Natural killer cell treated with Interleukin-12 subunit alpha and Interleukin-12 subunit beta and Interleukin-15 and Interleukin-18, amount 100 ng/mL, for 72 hours (primary cell): ENCODE results near the gene SACM1L. TPM values are rescaled to one million over a fixed set of nuclear protein-coding genes. Genes with fewer than 3 reads are reported as not detected.

Experiments
- ATAC-seq, 2 donors: fragments of 150-1000 bp; cut with Tn5 transposase in 1 of 2; sonication (Bioruptor Pico), chemical (Tn5 transposase) in 1 of 2; 2 replicates each; pipeline ENCODE4 v1.10.0; 2021
- DNase-seq: peaks from one replicate; pipeline ENCODE4 v3.0.0; 2022; ENCODE audit warnings: low spot score
- H3K27ac Mint-ChIP-seq, 2 donors: 1 replicate in 1 of 2; 2 replicates in 1 of 2; pipeline ENCODE4 v1.8.0; 2022; ENCODE audit warnings: mixed read lengths in 2 of 2, mild to moderate bottlenecking in 1 of 2, moderate library complexity in 1 of 2
- H3K27me3 Mint-ChIP-seq, 2 donors: 1 replicate in 1 of 2; 2 replicates in 1 of 2; pipeline ENCODE4 v1.8.0; 2022; ENCODE audit warnings: mixed read lengths in 2 of 2
- H3K36me3 Mint-ChIP-seq: one replicate; pipeline ENCODE4 v1.8.0; 2022; ENCODE audit warnings: mixed read lengths
- H3K4me1 Mint-ChIP-seq, 2 donors: 1 replicate in 1 of 2; 2 replicates in 1 of 2; pipeline ENCODE4 v1.8.0; 2022; ENCODE audit warnings: low read depth in 2 of 2, mixed read lengths in 2 of 2, mild to moderate bottlenecking in 1 of 2
- H3K4me3 Mint-ChIP-seq: one replicate; pipeline ENCODE4 v1.8.0; 2022; ENCODE audit warnings: mixed read lengths
- H3K9me3 Mint-ChIP-seq: 2 replicates; pipeline ENCODE4 v1.8.0; 2022; ENCODE audit warnings: mixed read lengths
- total RNA-seq, 2 donors: library from RNA; stranded (reverse); gene quantifications; one replicate each; pipeline ENCODE4 v1.2.3, GENCODE V29; 2022

SACM1L gene, protein sequence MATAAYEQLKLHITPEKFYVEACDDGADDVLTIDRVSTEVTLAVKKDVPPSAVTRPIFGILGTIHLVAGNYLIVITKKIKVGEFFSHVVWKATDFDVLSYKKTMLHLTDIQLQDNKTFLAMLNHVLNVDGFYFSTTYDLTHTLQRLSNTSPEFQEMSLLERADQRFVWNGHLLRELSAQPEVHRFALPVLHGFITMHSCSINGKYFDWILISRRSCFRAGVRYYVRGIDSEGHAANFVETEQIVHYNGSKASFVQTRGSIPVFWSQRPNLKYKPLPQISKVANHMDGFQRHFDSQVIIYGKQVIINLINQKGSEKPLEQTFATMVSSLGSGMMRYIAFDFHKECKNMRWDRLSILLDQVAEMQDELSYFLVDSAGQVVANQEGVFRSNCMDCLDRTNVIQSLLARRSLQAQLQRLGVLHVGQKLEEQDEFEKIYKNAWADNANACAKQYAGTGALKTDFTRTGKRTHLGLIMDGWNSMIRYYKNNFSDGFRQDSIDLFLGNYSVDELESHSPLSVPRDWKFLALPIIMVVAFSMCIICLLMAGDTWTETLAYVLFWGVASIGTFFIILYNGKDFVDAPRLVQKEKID
- 10 to 100 TPM; 73.4 to 75.8 TPM for total RNA-seq

- Mint-ChIP-seq H3K9me3 (no peaks in the 10 kb centered on the region), H3K27me3 (no peaks in the 10 kb centered on the region), H3K4me3 (peak within 1 kb of the TSS; percentile 93), H3K27ac (peak within 1 kb of the TSS; percentile 98 to 99), H3K4me1 (peaks cover 46 to 53% of the 10 kb centered on the region in 2 donors), H3K36me3 (peaks cover 32% of the 10 kb centered on the region)
- DNase-seq, result peak; percentile 99
- ATAC-seq, result peak; percentile 92 to 95
Observed at GRCh38 chr3:45688882-45689786, at the start of gene SACM1L. Gene SACM1L, plus strand, starts transcription at chr3:45689396. Its CDS starts 70 bp downstream, at chr3:45689466.

- Mint-ChIP-seq H3K4me1 (peaks cover 15 to 36% of the 10 kb centered on the region in 2 donors), H3K27ac (no peak overlapping the region), H3K27me3 (no peaks in the 10 kb centered on the region), H3K9me3 (no peaks in the 10 kb centered on the region), H3K4me3 (no peak overlapping the region), H3K36me3 (no peaks in the 10 kb centered on the region)
- ATAC-seq (no peak), DNase-seq (no peak)
Observed at GRCh38 chr3:45640091-45640507, 49.1 kb upstream of the SACM1L start.

DNA sequence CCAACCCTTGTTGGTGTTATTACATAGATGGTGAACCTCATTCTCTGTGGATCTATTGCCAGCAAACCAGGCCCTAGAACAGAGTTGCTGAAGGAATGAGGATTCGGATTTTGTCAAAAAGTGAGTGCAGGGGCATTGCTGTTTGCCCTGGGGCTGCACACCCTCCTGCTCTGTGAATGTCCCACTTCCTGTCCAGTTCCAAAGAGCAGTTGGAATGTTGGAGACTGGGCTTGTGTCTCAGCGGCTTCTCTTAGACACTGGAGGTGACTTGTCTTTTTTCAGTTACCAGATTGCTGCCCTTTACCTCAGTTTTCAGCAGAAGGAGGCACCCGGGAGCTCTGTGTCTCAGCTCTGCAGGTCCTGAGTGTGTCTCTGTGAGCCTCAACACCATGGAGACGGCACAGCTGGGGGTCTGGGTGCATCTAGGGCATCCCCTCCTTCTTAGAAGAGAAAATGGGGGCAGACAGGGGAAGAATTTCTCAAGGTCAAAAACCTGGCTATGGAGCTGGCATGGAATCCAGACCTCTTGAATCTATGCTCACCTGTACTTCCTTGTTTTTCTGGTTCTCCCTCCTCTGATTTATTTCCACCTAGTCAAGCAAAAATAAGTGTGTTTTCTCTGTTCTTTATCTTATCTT, 48.4 kb upstream of the SACM1L start:
- ATAC-seq (no peak), DNase-seq (no peak)
- no peaks in the 10 kb centered on the region for H3K9me3 Mint-ChIP-seq
- H3K36me3 Mint-ChIP-seq, result no peaks in the 10 kb centered on the region
- H3K4me1 Mint-ChIP-seq, result peaks cover 20 to 36% of the 10 kb centered on the region in 2 donors
- no peak overlapping the region for H3K4me3 Mint-ChIP-seq
- no peaks in the 10 kb centered on the region for H3K27me3 Mint-ChIP-seq
- peak overlapping the region; percentile 9 to 73 for H3K27ac Mint-ChIP-seq

GRCh38 chr3:45641756-45642155, 47.4 kb upstream of the SACM1L start:
- Mint-ChIP-seq H3K9me3 (no peaks in the 10 kb centered on the region), H3K36me3 (no peaks in the 10 kb centered on the region), H3K4me1 (peaks cover 22 to 33% of the 10 kb centered on the region in 2 donors), H3K27me3 (no peaks in the 10 kb centered on the region), H3K27ac (peak overlapping the region in 1 of 2 donors; percentile 73), H3K4me3 (no peak overlapping the region)
- ATAC-seq, result no peak
- DNase-seq, result no peak

DNA sequence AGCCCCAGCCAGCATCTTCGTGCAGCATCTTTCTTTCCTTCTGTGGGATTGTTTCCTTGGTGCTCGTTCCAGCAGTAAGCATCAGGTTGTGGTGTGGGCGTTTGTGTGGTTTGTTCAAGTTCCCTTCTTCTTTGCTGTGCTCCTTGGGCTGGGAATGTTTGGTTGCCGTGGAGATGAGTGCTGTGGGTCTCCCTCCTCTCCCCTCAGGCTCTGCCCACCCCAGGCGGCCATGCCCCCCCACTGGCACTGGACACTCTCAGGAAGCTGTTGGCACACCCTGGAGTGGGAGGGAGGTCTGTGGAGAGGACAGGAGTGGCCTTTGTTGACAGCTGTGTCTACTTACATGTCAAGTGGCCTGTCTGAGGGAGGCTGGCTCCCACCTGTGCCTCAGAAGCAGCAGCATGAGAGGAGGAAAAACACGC, 46.5 kb upstream of the SACM1L start:
- Mint-ChIP-seq H3K27me3 (no peaks in the 10 kb centered on the region), H3K4me1 (peaks cover 29 to 36% of the 10 kb centered on the region in 2 donors), H3K4me3 (no peak overlapping the region), H3K36me3 (no peaks in the 10 kb centered on the region), H3K27ac (peak overlapping the region in 1 of 2 donors; percentile 45), H3K9me3 (no peaks in the 10 kb centered on the region)
- ATAC-seq (no peak), DNase-seq (no peak)

GRCh38 chr3:45644063-45644790, 45.0 kb upstream of the SACM1L start:
- Mint-ChIP-seq H3K27me3 (no peaks in the 10 kb centered on the region), H3K36me3 (no peaks in the 10 kb centered on the region), H3K4me3 (no peak overlapping the region), H3K4me1 (peaks cover 36 to 40% of the 10 kb centered on the region in 2 donors), H3K27ac (no peak overlapping the region), H3K9me3 (no peaks in the 10 kb centered on the region)
- ATAC-seq (no peak), DNase-seq (no peak)

GRCh38 chr3:45644791-45645201, 44.4 kb upstream of the SACM1L start:
- H3K27ac Mint-ChIP-seq, result no peak overlapping the region
- ATAC-seq (no peak), DNase-seq (no peak)
- no peaks in the 10 kb centered on the region for H3K27me3 Mint-ChIP-seq
- no peak overlapping the region for H3K4me3 Mint-ChIP-seq
- H3K4me1 Mint-ChIP-seq, result peaks cover 35 to 40% of the 10 kb centered on the region in 2 donors
- H3K36me3 Mint-ChIP-seq, result peaks cover 3% of the 10 kb centered on the region
- H3K9me3 Mint-ChIP-seq, result no peaks in the 10 kb centered on the region

- no peak overlapping the region for H3K4me3 Mint-ChIP-seq
- H3K27me3 Mint-ChIP-seq, result no peaks in the 10 kb centered on the region
- no peak for DNase-seq
- H3K36me3 Mint-ChIP-seq, result peaks cover 6% of the 10 kb centered on the region
- H3K27ac Mint-ChIP-seq, result no peak overlapping the region
- no peaks in the 10 kb centered on the region for H3K9me3 Mint-ChIP-seq
- peaks cover 37 to 41% of the 10 kb centered on the region in 2 donors for H3K4me1 Mint-ChIP-seq
- peak; percentile 38 to 40 for ATAC-seq
Observed at GRCh38 chr3:45646051-45646585, 43.1 kb upstream of the SACM1L start.

DNA sequence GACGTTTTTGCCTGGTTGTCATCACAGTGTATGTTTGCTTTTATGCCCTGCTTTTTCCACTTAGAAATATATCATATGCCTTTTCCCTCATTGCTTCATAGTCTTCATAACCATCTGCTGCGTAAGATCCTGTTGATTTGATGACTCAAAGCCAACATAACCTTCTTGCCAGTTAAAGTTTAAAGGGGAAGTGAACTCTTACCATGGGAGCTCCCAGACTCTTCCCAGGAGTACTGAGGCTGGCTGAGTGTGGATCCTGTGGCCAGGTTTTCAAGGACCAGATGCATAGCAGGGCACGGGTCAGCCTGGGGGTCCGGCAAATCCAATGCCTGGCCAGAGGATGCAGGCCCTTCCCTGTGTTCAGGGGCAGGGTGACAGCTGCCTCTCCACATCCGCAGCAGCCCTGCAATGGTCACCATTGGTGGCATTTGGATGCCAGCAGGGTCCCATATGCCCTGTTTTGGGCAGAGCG, 42.0 kb upstream of the SACM1L start:
- ATAC-seq (peak; percentile 31 to 32), DNase-seq (no peak)
- H3K9me3 Mint-ChIP-seq, result no peaks in the 10 kb centered on the region
- H3K4me1 Mint-ChIP-seq, result peaks cover 42% of the 10 kb centered on the region in 2 donors
- no peak overlapping the region for H3K4me3 Mint-ChIP-seq
- H3K36me3 Mint-ChIP-seq, result peaks cover 6% of the 10 kb centered on the region
- no peak overlapping the region for H3K27ac Mint-ChIP-seq
- H3K27me3 Mint-ChIP-seq, result no peaks in the 10 kb centered on the region

DNA sequence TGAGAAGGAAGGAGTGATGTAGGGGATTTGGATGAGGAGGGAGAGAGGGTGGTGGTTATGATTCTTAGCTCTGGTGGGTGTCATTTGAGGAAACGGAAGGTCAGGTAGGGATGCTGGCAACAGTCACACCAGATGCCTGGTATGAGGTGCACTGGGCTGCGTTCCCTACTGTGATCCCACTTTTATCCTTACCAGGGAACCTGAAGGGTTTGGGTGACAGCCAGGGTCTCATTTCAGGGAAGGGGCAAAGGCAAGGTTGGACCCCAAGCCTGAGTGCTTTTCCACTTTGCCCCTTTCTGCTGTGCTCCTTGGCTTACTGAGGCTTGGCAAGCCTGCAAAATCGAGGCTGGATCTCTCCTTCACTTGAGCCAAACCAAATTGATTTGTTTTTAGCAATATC, 36.0 kb upstream of the SACM1L start:
- Mint-ChIP-seq H3K9me3 (no peaks in the 10 kb centered on the region), H3K4me3 (no peak overlapping the region), H3K27me3 (no peaks in the 10 kb centered on the region), H3K36me3 (peaks cover 6% of the 10 kb centered on the region), H3K27ac (no peak overlapping the region), H3K4me1 (peaks cover 28 to 36% of the 10 kb centered on the region in 2 donors)
- ATAC-seq (no peak), DNase-seq (no peak)

DNA sequence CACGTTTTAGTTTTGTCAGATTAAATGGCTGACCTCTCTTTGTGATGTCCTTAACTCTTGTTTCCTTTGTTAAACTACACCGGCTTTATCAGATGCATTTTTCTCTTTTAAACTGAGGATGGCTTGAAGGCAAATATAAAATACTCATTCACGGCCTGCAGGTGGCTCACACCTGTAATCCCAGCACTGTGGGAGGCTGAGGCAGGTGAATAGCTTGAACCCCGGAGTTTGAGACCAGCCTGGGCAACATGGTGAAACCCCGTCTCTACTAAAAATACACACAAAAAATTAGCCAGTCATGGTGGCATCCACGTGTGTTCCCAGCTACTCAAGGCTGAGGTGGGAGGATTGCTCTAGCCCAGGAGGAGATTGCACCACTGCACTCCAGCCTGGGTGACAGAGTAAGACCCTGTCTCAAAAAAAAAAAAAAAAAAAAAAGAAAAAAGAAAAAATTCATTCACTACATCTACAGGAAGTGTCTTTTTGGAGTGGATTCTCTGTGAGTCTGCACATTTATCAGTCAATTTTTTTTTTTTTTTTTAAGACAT, 34.7 kb upstream of the SACM1L start:
- Mint-ChIP-seq H3K36me3 (peaks cover 6% of the 10 kb centered on the region), H3K27me3 (no peaks in the 10 kb centered on the region), H3K27ac (peak overlapping the region; percentile 14 to 39), H3K9me3 (no peaks in the 10 kb centered on the region), H3K4me1 (peaks cover 27 to 35% of the 10 kb centered on the region in 2 donors), H3K4me3 (no peak overlapping the region)
- DNase-seq, result no peak
- ATAC-seq, result no peak

GRCh38 chr3:45655906-45656305, 33.3 kb upstream of the SACM1L start:
- Mint-ChIP-seq H3K27me3 (no peaks in the 10 kb centered on the region), H3K27ac (no peak overlapping the region), H3K4me1 (peaks cover 26 to 34% of the 10 kb centered on the region in 2 donors), H3K36me3 (no peaks in the 10 kb centered on the region), H3K9me3 (no peaks in the 10 kb centered on the region), H3K4me3 (no peak overlapping the region)
- no peak for DNase-seq
- no peak for ATAC-seq
